ENCODE data around the gene MOV10. TPM values are rescaled to one million over a fixed set of nuclear protein-coding genes. Genes with fewer than 3 reads are reported as not detected.
A peak's percentile ranks its signal among the peaks of the same experiment; 100 is the strongest.

The MOV10 gene
- total RNA-seq, 6 donors from 2014 or later = 26.5 to 161 (median 56.0) TPM

GRCh38 chr1:112707221-112708001 lies 33.0 kb downstream of the MOV10 start:
- peaks cover 27 to 42% (median 38%) of the 10 kb centered on the region in 4 donors for H3K4me1 ChIP-seq
- peak; percentile 85 to 97 (median 95) for TF ChIP-seq CTCF (IDR thresholded peaks at IDR 0.05)
- peak in 1 of 4 donors; percentile 2 for TF ChIP-seq POLR2A (IDR thresholded peaks at IDR 0.05)
- no peak for TF ChIP-seq EP300 (IDR thresholded peaks at IDR 0.05)
- TF ChIP-seq POLR2AphosphoS5 (IDR thresholded peaks at IDR 0.05) = no peak
- peak; percentile 92 to 95 for DNase-seq
- no peaks in the 10 kb centered on the region for H3K9me3 ChIP-seq
- H3K27ac ChIP-seq = peak overlapping the region; percentile 91 to 99 (median 98)
- 5 to 18% methylated on average over 11 to 31 of the region's 42 CpGs for WGBS, 2 donors
- peak overlapping the region; percentile 30 to 93 (median 92) for H3K4me3 ChIP-seq
- peaks cover 0 to 13% (median 7%) of the 10 kb centered on the region in 4 donors for H3K36me3 ChIP-seq
- no peaks in the 10 kb centered on the region for H3K27me3 ChIP-seq
- ATAC-seq (ENCODE audit: low FRiP score in 2 of 2) = peak; percentile 85 to 90

GRCh38 chr1:112708002-112708448 lies 33.6 kb downstream of the MOV10 start:
- H3K9me3 ChIP-seq = no peaks in the 10 kb centered on the region
- DNase-seq (no peak), ATAC-seq (ENCODE audit: low FRiP score in 2 of 2) (no peak)
- peaks cover 27 to 36% (median 33%) of the 10 kb centered on the region in 4 donors for H3K4me1 ChIP-seq
- TF ChIP-seq POLR2AphosphoS5 (IDR thresholded peaks at IDR 0.05) (no peak), POLR2A (IDR thresholded peaks at IDR 0.05) (no peak), EP300 (IDR thresholded peaks at IDR 0.05) (no peak)
- no peaks in the 10 kb centered on the region for H3K27me3 ChIP-seq
- WGBS, 2 donors = 54 to 69% methylated on average over 6 of the region's 6 CpGs
- peak overlapping the region in 3 of 4 donors; percentile 97 to 99 (median 99) for H3K27ac ChIP-seq
- peaks cover 0 to 7% (median 3%) of the 10 kb centered on the region in 4 donors for H3K36me3 ChIP-seq
- peak overlapping the region in 1 of 4 donors; percentile 93 for H3K4me3 ChIP-seq

GRCh38 chr1:112708489-112708888 lies 34.0 kb downstream of the MOV10 start:
- no peak for TF ChIP-seq EP300 (IDR thresholded peaks at IDR 0.05)
- WGBS, 2 donors = 91 to 97% methylated on average over 3 of the region's 3 CpGs

GRCh38 chr1:112710159-112710558 lies 35.7 kb downstream of the MOV10 start:
- WGBS, 2 donors = 94 to 95% methylated on average over 7 of the region's 7 CpGs
- no peak for ATAC-seq (ENCODE audit: low FRiP score in 2 of 2)
- H3K9me3 ChIP-seq = no peaks in the 10 kb centered on the region
- peaks cover 12 to 34% (median 31%) of the 10 kb centered on the region in 4 donors for H3K4me1 ChIP-seq
- no peaks in the 10 kb centered on the region for H3K27me3 ChIP-seq
- no peaks in the 10 kb centered on the region for H3K36me3 ChIP-seq
- H3K27ac ChIP-seq = no peak overlapping the region
- no peak overlapping the region for H3K4me3 ChIP-seq
- peak in 1 of 2 donors; percentile 49 for DNase-seq
- TF ChIP-seq POLR2A (IDR thresholded peaks at IDR 0.05) (no peak), EP300 (IDR thresholded peaks at IDR 0.05) (no peak), CTCF (IDR thresholded peaks at IDR 0.05) (no peak), POLR2AphosphoS5 (IDR thresholded peaks at IDR 0.05) (no peak)

More at GRCh38 chr1:112708489-112708888, 34.0 kb downstream of the MOV10 start:
- Histone ChIP-seq H3K4me1 (peaks cover 25 to 35% (median 31%) of the 10 kb centered on the region in 4 donors), H3K27ac (peak overlapping the region in 1 of 4 donors; percentile 99), H3K36me3 (peaks cover 0 to 2% (median under 1%) of the 10 kb centered on the region in 4 donors), H3K4me3 (no peak overlapping the region), H3K9me3 (no peaks in the 10 kb centered on the region), H3K27me3 (no peaks in the 10 kb centered on the region)
- ATAC-seq (ENCODE audit: low FRiP score in 2 of 2) = no peak
- DNase-seq = no peak

- no peak for ATAC-seq (ENCODE audit: low FRiP score in 2 of 2)
- 83 to 100% methylated on average over 2 to 3 of the region's 3 CpGs for WGBS, 2 donors
- H3K36me3 ChIP-seq = no peaks in the 10 kb centered on the region
These were observed 36.1 kb downstream of the MOV10 start for GRCh38 chr1:112710586-112710985.

More at GRCh38 chr1:112710586-112710985, 36.1 kb downstream of the MOV10 start:
- Histone ChIP-seq H3K4me1 (peaks cover 11 to 31% (median 28%) of the 10 kb centered on the region in 4 donors), H3K4me3 (no peak overlapping the region), H3K27me3 (no peaks in the 10 kb centered on the region), H3K27ac (no peak overlapping the region), H3K9me3 (no peaks in the 10 kb centered on the region)
- DNase-seq = no peak
- no peak for TF ChIP-seq EP300 (IDR thresholded peaks at IDR 0.05)
- no peak for TF ChIP-seq POLR2A (IDR thresholded peaks at IDR 0.05)
- no peak for TF ChIP-seq POLR2AphosphoS5 (IDR thresholded peaks at IDR 0.05)
- TF ChIP-seq CTCF (IDR thresholded peaks at IDR 0.05) = no peak
